H1 (cell line): ENCODE results near the gene MAJIN. TPM values are rescaled to one million over a fixed set of nuclear protein-coding genes. Genes with fewer than 3 reads are reported as not detected.

Experiments
- TBP ChIP-seq: IDR thresholded peaks from 2 replicates; pipeline ENCODE4 v1.6.1; 2011; ENCODE audit warnings: low read depth, low read length, improper control_type of control experiment
- polyA plus RNA-seq, 7 experiments: library from polyadenylated mRNA; depleted of rRNA in 3 of 7; stranded (reverse) in 5 of 7; unstranded in 2 of 7; fragments of >200 nt in 5 of 7; fragments of 200-250 nt in 2 of 7; gene quantifications; 1 replicate in 5 of 7; 2 replicates in 1 of 7; 4 replicates in 1 of 7; pipeline versions ENCODE4 v1.2.1 to v1.2.3, GENCODE V29; 2011 to 2013; ENCODE audit warnings: missing spikeins in 2 of 7, mixed read lengths in 2 of 7
- total RNA-seq: library from RNA; stranded (reverse); fragmentation: NEBNext Ultra II Directional; extraction: Animal tissue kit (Norgen Biotek cat#: 25700); gene quantifications from 2 replicates; pipeline ENCODE4 v1.2.1, GENCODE V29; 2021
- TF ChIP-seq, protein P1 (sequence below): IDR thresholded peaks from 2 replicates; pipeline ENCODE4 v1.6.1; 2012; ENCODE audit warnings: inconsistent platforms

Gene MAJIN
- total and polyA plus RNA-seq, 2 of the 8 experiments (the other 6 are each of a cell fraction or from before 2014, with no cell fraction given) = not detected

DNA sequence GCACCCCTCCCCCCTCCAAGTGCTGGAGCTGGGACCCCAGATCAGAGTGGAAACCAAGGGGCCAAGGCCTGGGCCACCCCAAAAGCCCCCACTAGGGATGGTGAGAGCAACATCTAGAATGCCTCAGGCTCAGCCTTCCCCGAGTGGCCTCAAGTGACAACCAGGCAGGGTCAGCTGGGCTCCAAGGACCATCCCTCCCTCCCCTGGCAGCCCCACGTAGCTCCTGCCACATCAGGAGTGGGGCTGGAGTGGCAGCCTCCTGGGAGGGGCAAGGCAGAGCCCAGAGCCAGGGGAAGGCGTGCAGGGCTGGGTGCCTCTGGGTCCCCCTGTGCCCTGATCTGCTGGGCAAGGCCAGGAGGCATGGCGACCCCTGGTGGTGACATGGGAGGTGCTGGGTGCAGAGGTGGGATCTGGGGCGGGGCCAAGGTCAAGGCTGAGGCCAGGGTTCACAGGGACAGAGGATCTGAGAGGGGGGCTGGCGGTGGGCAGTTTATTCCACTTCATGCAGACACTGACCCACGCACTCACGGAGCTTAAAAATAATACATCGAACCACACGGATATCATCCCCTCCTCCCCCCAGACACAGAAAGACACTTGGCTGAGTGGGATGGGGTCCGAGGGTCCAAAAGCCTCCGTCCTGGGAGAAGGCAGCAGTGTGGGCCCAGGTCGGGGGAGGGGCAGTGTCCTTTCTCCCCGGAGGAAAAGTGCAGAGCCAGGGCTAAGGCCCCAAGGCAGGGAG, 77.7 kb downstream of the MAJIN start (continued):
- peak; percentile 36; the same call in 1 of the 2 replicates for TF ChIP-seq TBP
- TF ChIP-seq, protein P1, sequence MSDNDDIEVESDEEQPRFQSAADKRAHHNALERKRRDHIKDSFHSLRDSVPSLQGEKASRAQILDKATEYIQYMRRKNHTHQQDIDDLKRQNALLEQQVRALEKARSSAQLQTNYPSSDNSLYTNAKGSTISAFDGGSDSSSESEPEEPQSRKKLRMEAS = 0 out of 2 replicates have a peak, but pooled peaks have one; percentile 18
